HL-60/S4 (cell line): ENCODE data around the gene INO80B.
"Not testable (repeated sequence)": the region's sequence is repeated elsewhere in the genome, so short reads cannot be mapped to it uniquely, and the experiment has no call there.

ENCODE experiments used
- in situ Hi-C: fragments of 300-500 bp; cut with MboI; formaldehyde crosslinking; loops from 2 replicates; pipeline ENCODE4 v1.14.3; 2022; ENCODE audit warnings: low sequenced_read_pairs

INO80B gene

GRCh38 chr2:74454654-74455511 is at the start of gene INO80B:
INO80B (plus strand) TSS chr2:74455087; CDS start chr2:74455117, 30 bp downstream.
- in situ Hi-C loops: loop anchor here (10.0 kb wide), 1 partner anchor 130 kb away; no protein-coding TSS in a partner anchor

GRCh38 chr2:74406035-74406434 is 48.9 kb upstream of the INO80B start:
- in situ Hi-C loops: no loop called here

- in situ Hi-C loops: no loop called here
Observed at GRCh38 chr2:74407682-74408081, 47.2 kb upstream of the INO80B start.

- in situ Hi-C loops: no loop called here
Observed at GRCh38 chr2:74413001-74413698, 41.7 kb upstream of the INO80B start.

GRCh38 chr2:74414441-74414840 is 40.4 kb upstream of the INO80B start:
- in situ Hi-C loops: no loop called here

GRCh38 chr2:74414881-74415761 is 39.8 kb upstream of the INO80B start:
- in situ Hi-C loops: no loop called here

- in situ Hi-C loops: no loop called here
Observed at GRCh38 chr2:74415762-74416395, 39.0 kb upstream of the INO80B start.

GRCh38 chr2:74416778-74417177 is 38.1 kb upstream of the INO80B start:
- in situ Hi-C loops: no loop called here

GRCh38 chr2:74417197-74417596 is 37.7 kb upstream of the INO80B start:
- in situ Hi-C loops: no loop called here

GRCh38 chr2:74417763-74418162 is 37.1 kb upstream of the INO80B start:
- in situ Hi-C loops: no loop called here

- in situ Hi-C loops: no loop called here
Observed at GRCh38 chr2:74418312-74418711, 36.6 kb upstream of the INO80B start.

GRCh38 chr2:74419345-74419744 is 35.5 kb upstream of the INO80B start:
- in situ Hi-C loops: no loop called here

- in situ Hi-C loops: no loop called here
Observed at GRCh38 chr2:74420006-74420405, 34.9 kb upstream of the INO80B start.

GRCh38 chr2:74420443-74421103 is 34.3 kb upstream of the INO80B start:
- in situ Hi-C loops: not testable (repeated sequence)

GRCh38 chr2:74421221-74421870 is 33.5 kb upstream of the INO80B start, which contains the start of the genes C2orf81 and WDR54:
C2orf81 (minus strand) TSS chr2:74421619; CDS start chr2:74421560, 59 bp downstream.
WDR54 (plus strand) TSS chr2:74421730; CDS start chr2:74422154, 424 bp downstream.
- in situ Hi-C loops: no loop called here

GRCh38 chr2:74423231-74424095 is 31.4 kb upstream of the INO80B start:
- in situ Hi-C loops: no loop called here

GRCh38 chr2:74424139-74424992 is 30.5 kb upstream of the INO80B start:
- in situ Hi-C loops: no loop called here
